ENCODE measurements around the gene SNHG17. TPM values are rescaled to one million over a fixed set of nuclear protein-coding genes. Genes with fewer than 3 reads are reported as not detected.

The SNHG17 gene
- total RNA-seq, 4 donors from 2014 or later = 0.59 to 58.9 (median 9.3) TPM

- H3K4me1 ChIP-seq = no peaks in the 10 kb centered on the region
- no peak for DNase-seq
- no peak overlapping the region for H3K4me3 ChIP-seq
- no peaks in the 10 kb centered on the region for H3K9me3 ChIP-seq
- no peaks in the 10 kb centered on the region for H3K36me3 ChIP-seq
- no peaks in the 10 kb centered on the region for H3K27me3 ChIP-seq
- no peak overlapping the region for H3K27ac ChIP-seq
- no peak for TF ChIP-seq POLR2A (IDR thresholded peaks at IDR 0.05)
- TF ChIP-seq CTCF (IDR thresholded peaks at IDR 0.05) = no peak
- intact Hi-C loops (cut with DNase I; ENCODE audit: low total_unique reads) = no loop called here
Observed at GRCh38 chr20:38460040-38460623, 25.0 kb upstream of the SNHG17 start.

- Histone ChIP-seq H3K27me3 (no peaks in the 10 kb centered on the region), H3K9me3 (no peaks in the 10 kb centered on the region), H3K4me1 (no peaks in the 10 kb centered on the region), H3K36me3 (no peaks in the 10 kb centered on the region), H3K4me3 (no peak overlapping the region), H3K27ac (no peak overlapping the region)
- intact Hi-C loops (cut with DNase I; ENCODE audit: low total_unique reads) = no loop called here
- TF ChIP-seq POLR2A (IDR thresholded peaks at IDR 0.05) (no peak), CTCF (IDR thresholded peaks at IDR 0.05) (no peak)
- DNase-seq = no peak
Observed at GRCh38 chr20:38458314-38458713, 23.2 kb upstream of the SNHG17 start.

GRCh38 chr20:38454556-38455473 is 19.7 kb upstream of the SNHG17 start:
- TF ChIP-seq POLR2A (IDR thresholded peaks at IDR 0.05) (no peak), CTCF (IDR thresholded peaks at IDR 0.05) (no peak)
- H3K4me3 ChIP-seq = no peak overlapping the region
- no peaks in the 10 kb centered on the region for H3K9me3 ChIP-seq
- intact Hi-C loops (cut with DNase I; ENCODE audit: low total_unique reads) = no loop called here
- no peaks in the 10 kb centered on the region for H3K36me3 ChIP-seq
- no peaks in the 10 kb centered on the region for H3K27me3 ChIP-seq
- H3K27ac ChIP-seq = no peak overlapping the region
- no peaks in the 10 kb centered on the region for H3K4me1 ChIP-seq
- DNase-seq = no peak

- no peaks in the 10 kb centered on the region for H3K9me3 ChIP-seq
- intact Hi-C loops (cut with DNase I; ENCODE audit: low total_unique reads) = no loop called here
- no peak overlapping the region for H3K27ac ChIP-seq
- TF ChIP-seq CTCF (IDR thresholded peaks at IDR 0.05) = no peak
- TF ChIP-seq POLR2A (IDR thresholded peaks at IDR 0.05) = no peak
- H3K27me3 ChIP-seq = no peaks in the 10 kb centered on the region
- DNase-seq = no peak
- no peak overlapping the region for H3K4me3 ChIP-seq
- H3K36me3 ChIP-seq = no peaks in the 10 kb centered on the region
- no peaks in the 10 kb centered on the region for H3K4me1 ChIP-seq
Observed at GRCh38 chr20:38453941-38454340, 18.8 kb upstream of the SNHG17 start.

Data from uterus (tissue), 4 donors.